Measurements from ENCODE around the gene ARFIP2. TPM values are rescaled to one million over a fixed set of nuclear protein-coding genes. Genes with fewer than 3 reads are reported as not detected.

ARFIP2 gene
- polyA plus RNA-seq, 1 donor (not counting 4 experiments of a cell fraction or from before 2014, with no cell fraction given): 66.3 TPM

GRCh38 chr11:6433998-6434660 is 47.0 kb downstream of the ARFIP2 start:
- Histone ChIP-seq H3K9ac (ENCODE audit: control insufficient read depth, extremely low read depth, insufficient read depth, low read length) (no peak overlapping the region), H3K4me3 (ENCODE audit: control insufficient read depth in 2 of 3, extremely low read depth in 1 of 3, insufficient read depth in 2 of 3, low read depth in 1 of 3, low read length in 3 of 3) (no peak overlapping the region), H2AFZ (ENCODE audit: control insufficient read depth, low read length) (no peak overlapping the region), H3K9me3 (ENCODE audit: control insufficient read depth, low read depth, low read length) (no peaks in the 10 kb centered on the region), H3K79me2 (ENCODE audit: control insufficient read depth, insufficient read depth, low read length) (no peaks in the 10 kb centered on the region), H3K9me1 (ENCODE audit: control insufficient read depth, extremely low read depth, insufficient read depth, low read length) (no peaks in the 10 kb centered on the region), H3K4me2 (ENCODE audit: control insufficient read depth, extremely low read depth, insufficient read depth, low read depth, low read length) (no peak overlapping the region), H3K27me3 (ENCODE audit: control insufficient read depth, extremely low read depth, insufficient read depth, low read length) (no peaks in the 10 kb centered on the region), H3K4me1 (ENCODE audit: control insufficient read depth, extremely low read depth, insufficient read depth, low read length) (peaks cover 8% of the 10 kb centered on the region), H3K27ac (ENCODE audit: control insufficient read depth, insufficient read depth, low read length) (no peak overlapping the region), H4K20me1 (ENCODE audit: control insufficient read depth, extremely low read depth, insufficient read depth, low read length) (no peaks in the 10 kb centered on the region), H3K36me3 (ENCODE audit: control insufficient read depth in 2 of 2, extremely low read depth in 1 of 2, insufficient read depth in 2 of 2, low read length in 2 of 2) (no peaks in the 10 kb centered on the region)
- dilution Hi-C loops (cut with MboI; ENCODE audit: extremely low pct_ligation_motif_present, low sequenced_read_pairs): no loop called here
- no peak for DNase-seq (ENCODE audit: low read depth, low spot score)
- no peak for TF ChIP-seq EZH2 (IDR thresholded peaks at IDR 0.05; ENCODE audit: low read length)
- TF ChIP-seq CTCF (optimal IDR thresholded peaks at IDR 0.05 in 1 of 3, IDR thresholded peaks at IDR 0.05 in 1 of 3, conservative IDR thresholded peaks at IDR 0.05 in 1 of 3; ENCODE audit: extremely low read depth in 1 of 3, insufficient read depth in 2 of 3, low read length in 3 of 3): no peak
- FAIRE-seq: no peak

DNA sequence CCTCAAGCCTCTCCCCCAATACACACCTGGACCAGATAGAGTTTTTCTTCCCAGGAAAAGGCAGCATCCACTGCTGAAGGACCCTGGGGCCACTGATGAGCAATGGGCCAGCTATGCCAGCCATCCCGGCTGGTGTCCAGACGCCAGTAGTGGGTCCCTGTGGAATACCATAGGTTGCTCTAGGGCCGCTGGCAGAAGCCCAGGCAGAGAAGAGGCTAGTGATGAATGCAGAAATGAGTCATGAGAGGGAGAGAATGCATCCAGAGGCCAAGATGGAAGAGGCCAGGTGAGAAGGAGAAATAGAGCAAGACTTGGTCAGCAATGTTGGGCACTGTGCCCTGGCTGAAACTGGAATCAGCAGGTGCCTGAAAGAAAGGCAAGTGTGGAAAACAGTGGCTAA is 49.3 kb downstream of the ARFIP2 start:
- no peak overlapping the region for H3K27ac ChIP-seq (ENCODE audit: control insufficient read depth, insufficient read depth, low read length)
- dilution Hi-C loops (cut with MboI; ENCODE audit: extremely low pct_ligation_motif_present, low sequenced_read_pairs): no loop called here
- H3K79me2 ChIP-seq (ENCODE audit: control insufficient read depth, insufficient read depth, low read length): no peaks in the 10 kb centered on the region
- peaks cover 8% of the 10 kb centered on the region for H3K4me1 ChIP-seq (ENCODE audit: control insufficient read depth, extremely low read depth, insufficient read depth, low read length)
- H4K20me1 ChIP-seq (ENCODE audit: control insufficient read depth, extremely low read depth, insufficient read depth, low read length): no peaks in the 10 kb centered on the region
- no peak overlapping the region for H3K9ac ChIP-seq (ENCODE audit: control insufficient read depth, extremely low read depth, insufficient read depth, low read length)
- no peaks in the 10 kb centered on the region for H3K36me3 ChIP-seq (ENCODE audit: control insufficient read depth in 2 of 2, extremely low read depth in 1 of 2, insufficient read depth in 2 of 2, low read length in 2 of 2)
- no peak overlapping the region for H3K4me2 ChIP-seq (ENCODE audit: control insufficient read depth, extremely low read depth, insufficient read depth, low read depth, low read length)
- H2AFZ ChIP-seq (ENCODE audit: control insufficient read depth, low read length): no peak overlapping the region
- H3K27me3 ChIP-seq (ENCODE audit: control insufficient read depth, extremely low read depth, insufficient read depth, low read length): no peaks in the 10 kb centered on the region
- no peaks in the 10 kb centered on the region for H3K9me1 ChIP-seq (ENCODE audit: control insufficient read depth, extremely low read depth, insufficient read depth, low read length)
- H3K4me3 ChIP-seq (ENCODE audit: control insufficient read depth in 2 of 3, extremely low read depth in 1 of 3, insufficient read depth in 2 of 3, low read depth in 1 of 3, low read length in 3 of 3): no peak overlapping the region
- FAIRE-seq: peak; percentile 32
- TF ChIP-seq CTCF (optimal IDR thresholded peaks at IDR 0.05 in 1 of 3, IDR thresholded peaks at IDR 0.05 in 1 of 3, conservative IDR thresholded peaks at IDR 0.05 in 1 of 3; ENCODE audit: extremely low read depth in 1 of 3, insufficient read depth in 2 of 3, low read length in 3 of 3) (no peak), EZH2 (IDR thresholded peaks at IDR 0.05; ENCODE audit: low read length) (no peak)
- no peaks in the 10 kb centered on the region for H3K9me3 ChIP-seq (ENCODE audit: control insufficient read depth, low read depth, low read length)
- DNase-seq (ENCODE audit: low read depth, low spot score): peak; percentile 82

Data from keratinocyte (primary cell).